ENCODE data around the gene DPP6.

- TF ChIP-seq, protein P1, sequence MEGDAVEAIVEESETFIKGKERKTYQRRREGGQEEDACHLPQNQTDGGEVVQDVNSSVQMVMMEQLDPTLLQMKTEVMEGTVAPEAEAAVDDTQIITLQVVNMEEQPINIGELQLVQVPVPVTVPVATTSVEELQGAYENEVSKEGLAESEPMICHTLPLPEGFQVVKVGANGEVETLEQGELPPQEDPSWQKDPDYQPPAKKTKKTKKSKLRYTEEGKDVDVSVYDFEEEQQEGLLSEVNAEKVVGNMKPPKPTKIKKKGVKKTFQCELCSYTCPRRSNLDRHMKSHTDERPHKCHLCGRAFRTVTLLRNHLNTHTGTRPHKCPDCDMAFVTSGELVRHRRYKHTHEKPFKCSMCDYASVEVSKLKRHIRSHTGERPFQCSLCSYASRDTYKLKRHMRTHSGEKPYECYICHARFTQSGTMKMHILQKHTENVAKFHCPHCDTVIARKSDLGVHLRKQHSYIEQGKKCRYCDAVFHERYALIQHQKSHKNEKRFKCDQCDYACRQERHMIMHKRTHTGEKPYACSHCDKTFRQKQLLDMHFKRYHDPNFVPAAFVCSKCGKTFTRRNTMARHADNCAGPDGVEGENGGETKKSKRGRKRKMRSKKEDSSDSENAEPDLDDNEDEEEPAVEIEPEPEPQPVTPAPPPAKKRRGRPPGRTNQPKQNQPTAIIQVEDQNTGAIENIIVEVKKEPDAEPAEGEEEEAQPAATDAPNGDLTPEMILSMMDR (conservative IDR thresholded peaks at IDR 0.05; ENCODE audit: low read length): no peak
- TF ChIP-seq EZH2phosphoT487 (IDR thresholded peaks at IDR 0.05; ENCODE audit: borderline replicate concordance): no peak
Measured at GRCh38 chr7:154792436-154793055, 740.3 kb downstream of the DPP6 start.

Data from Loucy (cell line).